Stimulated activated CD4-positive, alpha-beta T cell treated with anti-CD3 and anti-CD28 coated beads, TNF-alpha, amount 100 ng/mL, for 48 hours (primary cell): ENCODE measurements around the gene CAP2.

Experiments
- DNase-seq, 3 donors: peaks; one replicate each; pipeline ENCODE4 v3.0.0-alpha.2; 2020; ENCODE audit warnings: low read depth in 3 of 3

The CAP2 gene

GRCh38 chr6:17392978-17393891 is at the start of gene CAP2:
Gene CAP2, plus strand, starts transcription at chr6:17393595. Its CDS starts 27,961 bp downstream, at chr6:17421556.
- no peak for DNase-seq

- no peak for DNase-seq
Observed at GRCh38 chr6:17347012-17347411, 46.4 kb upstream of the CAP2 start.

GRCh38 chr6:17349427-17349826 is 44.0 kb upstream of the CAP2 start:
- no peak for DNase-seq

GRCh38 chr6:17352302-17352701 is 41.1 kb upstream of the CAP2 start:
- DNase-seq: no peak

GRCh38 chr6:17353440-17354175 is 39.8 kb upstream of the CAP2 start:
- no peak for DNase-seq

GRCh38 chr6:17354700-17355403 is 38.5 kb upstream of the CAP2 start:
- DNase-seq: no peak

GRCh38 chr6:17355404-17355774 is 38.0 kb upstream of the CAP2 start:
- DNase-seq: no peak

- no peak for DNase-seq
Observed at GRCh38 chr6:17358515-17358914, 34.9 kb upstream of the CAP2 start.

- no peak for DNase-seq
Observed at GRCh38 chr6:17360564-17360963, 32.8 kb upstream of the CAP2 start.

- DNase-seq: no peak
Observed at GRCh38 chr6:17361013-17361412, 32.4 kb upstream of the CAP2 start.

GRCh38 chr6:17365961-17366360 is 27.4 kb upstream of the CAP2 start:
- no peak for DNase-seq

GRCh38 chr6:17367868-17368267 is 25.5 kb upstream of the CAP2 start:
- DNase-seq: no peak

- DNase-seq: no peak
Observed at GRCh38 chr6:17381424-17382147, 11.8 kb upstream of the CAP2 start.

GRCh38 chr6:17385660-17386059 is 7.7 kb upstream of the CAP2 start:
- no peak for DNase-seq

GRCh38 chr6:17388365-17388764 is 5.0 kb upstream of the CAP2 start:
- no peak for DNase-seq

- no peak for DNase-seq
Observed at GRCh38 chr6:17389274-17389847, 4.0 kb upstream of the CAP2 start.

- no peak for DNase-seq
Observed at GRCh38 chr6:17390276-17390675, 3.1 kb upstream of the CAP2 start.

- DNase-seq: no peak
Observed at GRCh38 chr6:17391976-17392375, 1.4 kb upstream of the CAP2 start.

- no peak for DNase-seq
Observed at GRCh38 chr6:17393892-17394631, 667 bp downstream of the CAP2 start.

GRCh38 chr6:17395112-17395511 is 1.7 kb downstream of the CAP2 start:
- DNase-seq: no peak

GRCh38 chr6:17396256-17396655 is 2.9 kb downstream of the CAP2 start:
- no peak for DNase-seq
